Adrenal gland (tissue), 5 donors: ENCODE data around the gene VWA3B.

Source experiments
- POLR2A ChIP-seq, 2 donors: fragments of 450-650 bp; IDR thresholded peaks; one replicate each; pipeline ENCODE4 v1.6.1; 2017; ENCODE audit warnings: antibody characterized with exemption in 2 of 2, mild to moderate bottlenecking in 2 of 2, moderate library complexity in 1 of 2
- TF ChIP-seq, protein P1 (sequence below), 6 experiments: fragments of 450-650 bp in 4 of 6; fragments of 200-600 bp in 2 of 6; sonication (generic) in 1 of 6; IDR thresholded peaks; 1 replicate in 5 of 6; 2 replicates in 1 of 6; pipeline versions ENCODE4 v1.5.1 to v1.8.0; 2016 to 2021; ENCODE audit warnings: antibody characterized with exemption in 6 of 6, mild to moderate bottlenecking in 2 of 6, moderate library complexity in 1 of 6
- donor health status: DM: no; HTN: no; CAD: no.

DNA sequence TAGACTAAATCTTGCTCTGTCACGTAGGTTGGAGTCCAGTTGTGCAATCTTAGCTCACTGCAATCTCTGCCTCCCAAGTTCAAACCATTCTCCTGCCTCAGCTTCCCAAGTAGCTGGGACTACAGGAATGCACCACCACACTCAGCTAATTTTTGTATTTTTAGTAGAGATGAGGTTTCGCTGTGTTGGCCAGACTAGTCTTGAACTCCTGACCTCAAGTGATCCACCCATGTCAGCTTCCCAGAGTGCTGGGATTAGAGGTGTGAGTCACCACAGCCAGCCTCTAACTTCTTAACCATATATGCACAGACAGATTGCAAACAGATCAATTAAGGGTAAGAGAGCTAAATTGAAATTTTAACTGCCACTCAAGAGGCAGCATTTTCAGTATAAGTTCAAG, 237.2 kb downstream of the VWA3B start:
- TF ChIP-seq, protein P1, sequence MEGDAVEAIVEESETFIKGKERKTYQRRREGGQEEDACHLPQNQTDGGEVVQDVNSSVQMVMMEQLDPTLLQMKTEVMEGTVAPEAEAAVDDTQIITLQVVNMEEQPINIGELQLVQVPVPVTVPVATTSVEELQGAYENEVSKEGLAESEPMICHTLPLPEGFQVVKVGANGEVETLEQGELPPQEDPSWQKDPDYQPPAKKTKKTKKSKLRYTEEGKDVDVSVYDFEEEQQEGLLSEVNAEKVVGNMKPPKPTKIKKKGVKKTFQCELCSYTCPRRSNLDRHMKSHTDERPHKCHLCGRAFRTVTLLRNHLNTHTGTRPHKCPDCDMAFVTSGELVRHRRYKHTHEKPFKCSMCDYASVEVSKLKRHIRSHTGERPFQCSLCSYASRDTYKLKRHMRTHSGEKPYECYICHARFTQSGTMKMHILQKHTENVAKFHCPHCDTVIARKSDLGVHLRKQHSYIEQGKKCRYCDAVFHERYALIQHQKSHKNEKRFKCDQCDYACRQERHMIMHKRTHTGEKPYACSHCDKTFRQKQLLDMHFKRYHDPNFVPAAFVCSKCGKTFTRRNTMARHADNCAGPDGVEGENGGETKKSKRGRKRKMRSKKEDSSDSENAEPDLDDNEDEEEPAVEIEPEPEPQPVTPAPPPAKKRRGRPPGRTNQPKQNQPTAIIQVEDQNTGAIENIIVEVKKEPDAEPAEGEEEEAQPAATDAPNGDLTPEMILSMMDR (IDR thresholded peaks at IDR 0.05), result no peak
- no peak for TF ChIP-seq POLR2A (IDR thresholded peaks at IDR 0.05)
